EH (cell line): ENCODE results near the gene NME7.

Experiments
- DNase-seq: peaks from one replicate; pipeline ENCODE4 v3.0.0-alpha.2; 2015; ENCODE audit warnings: low read depth

Gene NME7

GRCh38 chr1:169106921-169107602 is 260.5 kb downstream of the NME7 start:
- DNase-seq: peak; percentile 38

DNA sequence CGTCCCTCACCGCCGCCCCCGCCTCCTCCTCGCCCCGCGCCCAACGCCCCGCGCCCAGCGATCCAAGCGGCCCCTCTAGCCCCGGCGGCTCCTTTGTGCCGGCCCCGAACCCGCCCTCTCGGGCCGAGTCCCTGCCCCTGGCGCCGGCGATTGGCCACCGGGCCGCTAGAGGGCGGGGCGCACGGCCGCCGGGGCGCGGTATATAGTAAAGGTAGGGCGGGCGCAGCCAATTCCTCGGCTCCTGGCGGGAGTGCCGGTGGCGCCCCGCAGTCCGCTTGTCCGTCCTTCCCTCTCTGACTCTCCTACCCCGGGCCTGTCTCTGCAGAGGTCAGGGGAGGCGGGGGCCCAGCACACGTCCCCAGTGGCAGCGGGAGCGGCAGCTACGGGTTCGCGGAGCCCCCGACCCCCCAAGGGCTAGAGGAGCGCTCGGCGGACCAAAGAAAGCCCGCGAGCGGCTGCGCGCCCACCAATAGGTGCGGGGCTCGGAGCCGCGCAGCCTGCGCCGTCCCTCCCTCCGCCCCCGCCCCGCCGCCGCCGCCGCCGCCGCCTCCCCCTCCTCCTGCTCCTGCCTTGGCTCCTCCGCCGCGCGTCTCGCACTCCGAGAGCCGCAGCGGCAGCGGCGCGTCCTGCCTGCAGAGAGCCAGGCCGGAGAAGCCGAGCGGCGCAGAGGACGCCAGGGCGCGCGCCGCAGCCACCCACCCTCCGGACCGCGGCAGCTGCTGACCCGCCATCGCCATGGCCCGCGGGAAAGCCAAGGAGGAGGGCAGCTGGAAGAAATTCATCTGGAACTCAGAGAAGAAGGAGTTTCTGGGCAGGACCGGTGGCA is 261.3 kb downstream of the NME7 start, which contains the start of gene ATP1B1:
TSS of gene ATP1B1 (plus strand) at position 596 of the 826 bp plus-strand sequence. CDS start at position 736, 140 bp downstream.
- peak; percentile 84 for DNase-seq

DNA sequence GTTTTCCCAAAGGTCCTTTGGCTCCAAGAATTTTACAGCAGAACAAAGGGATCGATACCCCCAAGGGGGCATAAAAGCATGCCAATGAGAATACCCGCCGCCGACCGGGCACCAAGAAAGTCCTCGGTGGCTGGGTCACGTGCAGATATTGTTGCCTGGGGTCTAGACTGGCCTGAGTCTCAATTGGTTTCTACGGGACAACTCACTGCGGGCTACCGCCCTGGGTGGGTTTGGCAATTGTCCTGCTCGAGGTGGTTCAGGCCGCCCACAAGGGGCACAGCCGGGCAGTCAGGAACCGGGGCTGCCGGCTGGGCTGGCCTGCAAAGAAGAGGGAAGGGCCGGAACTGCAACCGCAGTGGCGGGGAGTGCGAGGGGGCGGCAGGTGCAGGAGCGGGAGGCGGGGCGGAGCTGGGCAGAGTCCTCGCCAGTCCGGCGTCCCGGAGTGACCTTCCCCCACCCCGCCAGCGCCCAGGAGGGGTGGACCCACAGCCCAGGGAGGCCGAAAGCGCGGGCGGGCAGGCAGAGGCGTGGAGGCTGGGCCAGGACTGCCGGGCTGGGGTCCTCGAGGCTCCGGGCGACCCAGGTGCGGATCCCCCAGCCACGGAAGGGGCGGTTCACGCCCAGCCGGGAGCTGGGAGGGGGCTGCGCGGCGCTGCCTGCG is 262.0 kb downstream of the NME7 start:
- DNase-seq: no peak

- DNase-seq: no peak
Observed at GRCh38 chr1:169105087-169105433, 262.5 kb downstream of the NME7 start.

DNA sequence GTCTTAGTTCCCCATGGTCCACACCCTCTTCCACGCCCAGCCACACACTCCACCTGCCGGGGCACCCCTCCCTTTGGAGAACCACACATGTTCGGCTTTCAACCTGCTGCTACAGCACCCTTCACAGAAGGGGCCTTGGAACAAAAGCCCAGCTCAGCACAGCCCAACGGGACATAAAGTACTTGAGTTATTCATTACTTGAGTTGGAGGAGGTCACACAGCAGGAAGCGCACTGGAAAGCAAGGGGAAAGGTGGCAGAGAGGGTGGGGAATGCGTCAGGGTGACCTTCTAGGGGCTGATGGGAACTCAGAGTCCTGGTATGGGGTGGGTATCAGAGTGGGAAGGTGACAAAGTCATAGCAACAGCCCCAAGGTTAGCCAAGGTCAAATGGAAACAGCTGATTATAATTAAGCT is 264.1 kb downstream of the NME7 start:
- no peak for DNase-seq

GRCh38 chr1:169103002-169103401 is 264.6 kb downstream of the NME7 start:
- no peak for DNase-seq

DNA sequence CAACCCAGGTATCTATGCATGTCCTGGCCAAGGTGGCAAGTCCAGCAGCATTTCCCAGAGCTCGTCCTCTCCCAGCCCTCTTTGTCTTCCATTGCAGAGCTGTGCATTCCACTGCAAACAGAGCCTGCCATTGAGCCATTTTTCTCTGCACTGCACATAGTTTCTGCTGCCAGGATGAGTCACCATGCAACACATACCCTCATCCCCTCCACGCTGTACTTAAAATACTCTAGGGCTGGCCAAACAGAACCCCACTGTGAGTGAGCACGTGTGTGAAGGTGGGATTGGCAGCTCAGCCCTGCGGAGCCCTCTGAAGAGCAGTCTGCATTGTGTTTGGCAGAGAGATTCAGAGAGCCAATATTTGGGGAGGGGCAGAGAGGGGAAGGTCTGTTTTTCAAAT is 265.0 kb downstream of the NME7 start:
- peak; percentile 88 for DNase-seq

GRCh38 chr1:169100651-169101088 is 266.9 kb downstream of the NME7 start:
- DNase-seq: no peak

- DNase-seq: no peak
Observed at GRCh38 chr1:169100208-169100607, 267.4 kb downstream of the NME7 start.

DNA sequence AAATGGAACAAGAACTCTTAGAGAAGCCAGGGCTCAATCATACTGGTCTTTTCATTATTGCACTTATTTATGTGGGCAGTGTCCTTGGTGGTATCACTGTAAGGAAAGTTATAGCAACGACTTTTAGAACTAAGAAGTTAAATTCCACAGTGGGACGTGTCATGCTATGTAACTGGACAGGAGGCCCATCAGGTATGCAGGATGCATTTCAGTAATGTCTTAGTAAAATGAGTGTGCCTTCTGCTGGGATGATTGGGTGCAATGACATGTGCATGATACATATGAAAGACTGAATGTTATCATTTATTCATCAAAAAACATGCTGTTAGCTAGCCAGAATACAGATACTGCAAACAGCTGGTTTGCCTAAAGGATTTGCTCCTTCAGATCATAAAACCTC is 268.0 kb downstream of the NME7 start:
- no peak for DNase-seq

DNA sequence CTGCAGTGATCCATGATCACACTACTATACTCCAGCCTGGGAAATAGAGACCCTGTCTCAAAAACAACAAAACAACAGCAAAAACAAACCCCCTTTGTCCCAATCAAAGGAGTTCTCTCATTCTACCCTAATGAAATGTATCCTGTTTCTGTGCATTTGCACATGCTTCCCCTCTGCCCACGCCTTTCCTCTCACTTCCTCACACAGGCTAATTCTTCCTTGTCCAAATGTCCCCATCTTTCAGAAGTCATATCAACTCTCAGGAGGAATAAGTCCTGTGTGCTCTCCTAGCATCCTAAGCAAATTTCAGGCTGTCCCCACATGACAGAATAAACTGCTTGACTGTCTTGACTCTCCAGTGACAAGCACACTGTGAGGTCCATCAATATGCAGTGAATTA is 269.2 kb downstream of the NME7 start:
- DNase-seq: no peak

DNA sequence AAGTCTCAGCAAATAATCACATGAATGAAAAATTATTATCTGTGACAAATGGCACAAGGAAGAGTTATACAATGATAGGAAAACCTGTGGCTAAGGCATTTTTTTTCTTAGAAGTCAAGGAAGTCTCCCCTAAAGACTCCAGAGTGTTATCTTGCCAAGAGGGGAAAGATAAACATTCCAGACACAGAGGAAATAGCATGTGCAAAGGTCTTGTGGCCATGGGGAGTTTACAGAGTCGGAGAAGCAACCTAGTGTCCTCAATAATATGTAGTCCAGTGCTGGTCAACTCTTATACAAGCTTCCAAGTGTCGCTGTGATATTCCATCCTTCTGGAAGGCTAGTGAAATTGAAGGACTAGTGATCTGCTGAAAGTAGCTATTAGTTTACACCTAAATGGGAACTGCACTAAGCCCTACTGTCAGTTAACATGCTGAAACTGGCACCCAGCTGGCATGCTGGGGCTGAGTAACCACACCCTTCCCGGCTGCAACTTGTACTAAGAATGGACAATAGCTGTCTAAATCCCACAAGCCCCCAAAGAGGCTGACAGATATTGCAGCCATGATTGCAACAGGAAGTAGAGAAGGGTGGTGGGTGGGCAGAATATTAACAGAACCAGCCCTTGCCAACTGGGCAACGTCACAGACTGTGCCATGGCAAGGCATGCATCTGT is 272.6 kb downstream of the NME7 start:
- DNase-seq: no peak

GRCh38 chr1:169092399-169092798 is 275.2 kb downstream of the NME7 start:
- DNase-seq: no peak

DNA sequence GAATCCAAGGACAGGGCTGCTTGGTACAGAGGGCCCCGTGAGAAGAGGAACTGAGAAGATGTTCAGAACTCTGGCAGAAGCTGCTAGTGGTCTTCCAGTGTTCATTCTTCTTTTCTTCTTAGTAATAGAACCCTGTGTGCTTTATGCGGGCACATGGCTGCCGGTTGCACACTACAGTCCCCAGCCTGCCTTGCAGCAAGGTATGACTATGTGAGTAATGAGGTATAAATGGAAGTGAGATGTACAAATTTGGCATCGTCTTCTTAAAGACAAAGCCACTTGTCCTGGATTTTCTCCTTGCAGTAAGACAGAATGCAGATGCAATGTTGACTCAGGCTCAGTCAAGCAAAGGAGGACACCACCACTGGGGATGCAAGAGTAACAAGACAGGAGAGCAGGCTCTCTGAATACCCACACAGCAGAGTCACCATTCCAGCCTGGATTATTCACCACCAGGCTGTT is 276.1 kb downstream of the NME7 start:
- DNase-seq: peak; percentile 44

DNA sequence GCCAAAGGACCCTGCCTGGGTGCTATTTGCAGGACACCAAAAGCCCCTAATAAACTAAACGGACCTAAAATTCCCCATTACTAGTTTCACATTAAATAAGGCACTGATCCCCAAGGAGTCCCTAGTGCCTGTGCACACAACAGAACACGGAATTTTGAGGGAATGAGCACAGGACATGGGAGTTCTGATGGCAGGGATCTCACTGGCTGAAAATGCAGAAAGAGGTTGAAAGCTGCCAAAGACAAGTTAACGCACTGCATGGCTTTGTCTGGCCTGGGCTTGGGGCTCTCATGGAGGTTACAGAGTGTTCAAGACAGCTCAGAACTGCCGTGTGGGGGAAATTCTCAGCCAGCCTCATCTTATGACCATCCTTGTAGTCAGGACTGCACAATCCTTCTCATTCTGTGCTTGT is 276.7 kb downstream of the NME7 start:
- no peak for DNase-seq

DNA sequence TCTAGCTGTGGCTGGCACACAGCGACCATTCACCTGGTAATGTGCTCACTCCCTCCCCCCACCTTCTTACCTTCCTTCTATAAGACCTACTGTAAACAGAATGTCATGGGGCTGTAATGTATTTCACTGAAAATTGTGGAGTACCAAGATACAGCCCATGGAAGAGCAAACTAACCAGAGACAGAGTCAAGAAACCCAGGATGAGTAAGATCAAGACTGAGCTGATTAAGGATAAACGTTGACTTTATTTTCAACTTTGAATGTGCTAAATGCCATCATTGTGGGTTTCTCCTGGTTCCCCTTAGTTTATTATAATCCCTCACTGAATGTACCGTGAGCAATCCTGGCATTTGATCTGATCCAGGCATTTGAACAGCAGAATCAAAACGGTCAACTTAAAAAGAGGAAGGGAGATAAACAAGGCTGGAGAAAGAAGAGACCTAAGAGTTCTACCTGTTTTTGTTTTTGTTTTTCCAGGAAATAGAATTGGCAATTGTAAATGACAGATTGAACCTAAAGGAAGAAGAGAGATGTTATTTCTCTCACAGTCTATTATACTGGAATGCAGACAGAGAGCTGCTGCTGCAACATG is 277.2 kb downstream of the NME7 start:
- no peak for DNase-seq

DNA sequence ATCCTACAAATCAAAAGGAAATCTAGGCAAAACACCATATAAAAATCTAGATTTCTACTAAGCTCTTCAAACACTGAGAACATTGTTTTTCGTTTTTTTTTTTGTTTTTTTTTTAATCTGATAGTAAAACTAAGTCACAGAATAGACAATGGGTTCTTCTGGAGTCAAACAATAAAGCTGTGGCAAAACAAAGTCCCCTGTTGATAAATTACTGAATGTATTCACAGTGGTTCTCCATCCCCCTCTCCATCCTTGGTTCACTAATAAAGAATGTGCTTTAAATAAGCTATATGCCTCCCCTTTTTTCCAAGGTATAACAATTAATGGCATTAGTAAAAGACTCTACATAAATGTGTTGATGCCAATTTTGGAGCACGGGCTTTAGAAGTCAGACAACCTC is 277.8 kb downstream of the NME7 start:
- no peak for DNase-seq

GRCh38 chr1:169087876-169088275 is 279.7 kb downstream of the NME7 start:
- no peak for DNase-seq

DNA sequence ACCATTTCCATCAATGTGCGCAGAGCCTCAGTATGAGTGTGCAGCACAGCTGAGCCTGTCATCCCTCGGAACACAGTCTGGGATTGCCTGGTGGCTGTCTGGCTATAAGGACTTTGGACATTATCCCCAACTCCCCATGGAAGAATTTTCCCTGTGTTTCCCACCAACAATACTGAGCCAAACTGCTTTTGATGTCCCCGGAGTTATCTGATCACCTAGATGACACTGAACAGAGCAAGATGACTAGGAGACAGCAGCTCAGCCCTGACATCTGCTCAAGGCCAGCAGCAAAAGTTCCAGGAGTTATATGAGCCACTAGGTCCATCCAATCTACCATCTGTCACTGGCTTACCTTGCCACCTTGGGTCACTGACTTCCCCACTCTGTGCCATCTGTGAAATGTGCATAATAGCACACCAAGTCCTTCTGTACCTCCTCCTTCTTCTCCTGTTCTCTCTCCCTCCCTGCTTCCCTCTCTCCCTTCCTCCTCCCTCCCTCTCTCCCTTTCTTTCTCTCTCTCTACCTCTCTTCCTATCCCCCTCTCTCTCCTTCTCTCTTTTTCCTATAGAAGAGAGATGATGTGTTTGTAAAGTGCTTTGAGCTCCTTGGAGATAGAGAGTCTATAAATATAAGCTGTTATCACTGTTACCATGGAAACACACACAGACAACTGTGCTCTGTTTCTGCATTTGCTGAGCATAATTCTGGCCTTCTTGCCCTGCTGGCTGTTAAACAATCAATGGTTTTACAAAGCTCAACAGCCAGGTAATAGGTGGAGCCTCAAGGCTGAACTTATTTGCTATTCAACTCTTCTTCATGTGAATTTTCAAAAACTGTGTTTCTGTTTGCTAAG is 280.8 kb downstream of the NME7 start:
- DNase-seq: peak; percentile 18

- DNase-seq: no peak
Observed at GRCh38 chr1:169085911-169086310, 281.7 kb downstream of the NME7 start.
